ENCODE results near the gene ROBO1.
"Not testable (repeated sequence)": the region's sequence is repeated elsewhere in the genome, so short reads cannot be mapped to it uniquely, and the experiment has no call there.

ROBO1 gene

GRCh38 chr3:79236496-79236895 is 531.3 kb downstream of the ROBO1 start:
- DNase-seq (ENCODE audit: low spot score) = no peak

- DNase-seq (ENCODE audit: low spot score) = no peak
Measured at GRCh38 chr3:79233431-79234060, 534.3 kb downstream of the ROBO1 start.

- no peak for DNase-seq (ENCODE audit: low spot score)
Measured at GRCh38 chr3:79230266-79230665, 537.5 kb downstream of the ROBO1 start.

GRCh38 chr3:79217096-79217495 is 550.7 kb downstream of the ROBO1 start:
- no peak for DNase-seq (ENCODE audit: low spot score)

- DNase-seq (ENCODE audit: low spot score) = no peak
Measured at GRCh38 chr3:79215286-79215685, 552.5 kb downstream of the ROBO1 start.

DNA sequence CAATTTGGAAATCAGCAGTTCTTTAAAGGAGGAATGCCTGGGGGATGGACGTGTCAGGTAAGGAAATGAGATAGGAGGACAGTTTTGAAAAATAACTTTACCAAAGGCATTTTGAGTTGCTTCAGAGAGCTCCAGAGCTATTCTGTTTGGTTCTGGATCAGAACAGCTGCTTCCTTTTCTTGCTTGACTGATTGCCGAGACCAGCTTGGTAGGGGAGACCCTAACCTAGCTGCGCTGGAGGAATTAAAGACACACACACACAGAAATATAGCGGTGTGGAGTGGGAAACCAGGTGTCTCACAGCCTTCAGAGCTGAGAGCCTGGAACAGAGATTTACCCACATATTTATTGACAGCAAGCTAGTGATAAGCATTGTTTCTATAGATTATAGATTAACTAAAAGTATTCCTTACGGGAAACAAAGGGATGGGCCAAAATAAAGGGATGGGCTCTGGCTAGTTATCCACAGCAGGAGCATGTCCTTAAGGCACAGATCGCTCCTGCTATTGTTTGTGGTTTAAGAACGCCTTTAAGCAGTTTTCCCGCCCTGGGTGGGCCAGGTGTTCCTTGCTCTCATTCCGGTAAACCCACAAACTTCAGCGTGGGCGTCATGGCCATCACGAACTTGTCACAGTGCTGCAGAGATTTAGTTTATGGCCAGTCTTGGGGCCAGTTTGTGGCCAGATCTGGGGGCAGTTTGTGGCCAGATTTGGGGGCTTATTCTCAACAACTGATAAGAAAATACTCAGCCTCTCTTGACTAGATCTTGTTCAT is 556.0 kb downstream of the ROBO1 start:
- no peak for DNase-seq (ENCODE audit: low spot score)

DNA sequence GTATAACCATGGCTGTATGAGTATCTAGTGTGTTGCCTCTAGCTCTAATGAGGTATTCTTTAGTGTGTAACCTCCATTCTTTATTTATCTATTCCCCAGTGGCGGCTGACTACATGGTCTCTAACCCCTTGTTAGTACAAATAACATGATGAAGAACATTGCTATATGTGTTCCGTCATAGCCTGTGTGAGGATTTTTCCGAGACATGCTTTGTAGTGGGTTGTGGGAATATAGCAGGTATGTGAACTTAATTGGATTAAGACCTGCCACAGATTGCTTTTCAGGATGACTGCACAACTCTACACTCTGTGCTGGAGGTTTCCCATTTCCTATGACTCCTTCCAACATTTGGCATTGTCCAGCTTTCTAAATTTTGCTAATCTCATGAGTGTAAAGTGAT is 563.4 kb downstream of the ROBO1 start:
- no peak for DNase-seq (ENCODE audit: low spot score)

GRCh38 chr3:79203144-79203519 is 564.7 kb downstream of the ROBO1 start:
- no peak for DNase-seq (ENCODE audit: low spot score)

GRCh38 chr3:79202471-79203143 is 565.2 kb downstream of the ROBO1 start:
- no peak for DNase-seq (ENCODE audit: low spot score)

- DNase-seq (ENCODE audit: low spot score) = no peak
Measured at GRCh38 chr3:79200456-79200855, 567.3 kb downstream of the ROBO1 start.

DNA sequence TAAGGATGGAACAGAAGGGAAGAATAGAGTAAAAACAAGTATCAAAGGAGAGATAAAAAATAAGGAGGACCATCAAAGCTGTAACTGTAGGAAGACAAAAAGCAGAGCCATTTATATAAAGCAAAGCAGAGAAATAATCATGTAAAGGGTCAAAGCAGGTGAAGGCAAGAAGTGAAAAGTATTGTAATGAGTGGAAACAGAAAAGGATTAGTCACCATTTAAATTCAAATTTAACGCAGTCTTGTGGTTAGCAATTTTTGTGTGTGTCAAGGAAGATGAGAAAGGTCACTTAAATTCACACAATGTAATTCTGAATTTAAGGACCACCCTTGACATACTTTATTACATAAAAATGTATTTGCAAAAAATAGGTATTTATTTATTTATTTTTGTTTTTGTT is 567.8 kb downstream of the ROBO1 start:
- no peak for DNase-seq (ENCODE audit: low spot score)

DNA sequence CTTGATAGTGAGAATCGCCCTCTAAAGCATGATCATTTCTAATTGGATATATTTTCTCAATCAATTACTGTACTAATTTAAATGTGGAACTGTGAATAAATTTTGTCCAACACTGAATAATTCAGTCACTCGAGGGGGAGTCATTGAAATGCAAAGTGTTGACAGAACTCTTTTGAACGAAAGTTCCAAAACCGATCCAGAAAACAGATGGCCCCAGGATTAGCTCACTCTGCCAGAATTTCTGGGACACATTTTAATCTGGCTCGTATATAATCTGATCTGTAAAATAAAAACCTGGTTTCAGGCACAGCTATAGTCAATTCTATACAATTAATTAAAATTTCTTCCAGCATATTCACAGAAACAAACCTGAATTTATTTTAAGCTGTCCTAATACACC is 580.4 kb downstream of the ROBO1 start:
- no peak for DNase-seq (ENCODE audit: low spot score)

- no peak for DNase-seq (ENCODE audit: low spot score)
Measured at GRCh38 chr3:79184251-79184650, 583.5 kb downstream of the ROBO1 start.

- DNase-seq (ENCODE audit: low spot score) = no peak
Measured at GRCh38 chr3:79183496-79183895, 584.3 kb downstream of the ROBO1 start.

GRCh38 chr3:79178471-79179180 is 589.2 kb downstream of the ROBO1 start:
- DNase-seq (ENCODE audit: low spot score) = no peak

GRCh38 chr3:79175870-79176269 is 591.9 kb downstream of the ROBO1 start:
- no peak for DNase-seq (ENCODE audit: low spot score)

DNA sequence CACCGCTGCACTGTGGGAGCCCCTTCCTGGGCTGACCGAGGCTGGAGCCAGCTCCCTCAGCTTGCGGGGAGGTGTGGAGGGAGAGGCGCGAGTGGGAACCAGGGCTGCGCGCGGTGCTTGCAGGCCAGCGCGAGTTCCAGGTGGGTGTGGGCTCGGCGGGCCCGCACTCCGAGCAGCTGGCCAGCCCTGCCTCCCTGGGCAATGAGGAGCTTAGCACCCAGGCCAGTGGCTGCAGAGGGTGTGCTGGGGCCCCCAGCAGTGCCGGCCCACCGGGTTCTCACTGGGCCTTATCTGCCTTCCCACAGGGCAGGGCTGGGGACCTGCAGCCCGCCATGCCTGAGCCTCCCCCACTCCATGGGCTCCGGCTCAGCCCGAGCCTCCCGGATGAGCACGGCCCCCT is 594.5 kb downstream of the ROBO1 start:
- not testable (repeated sequence) for DNase-seq (ENCODE audit: low spot score)

DNA sequence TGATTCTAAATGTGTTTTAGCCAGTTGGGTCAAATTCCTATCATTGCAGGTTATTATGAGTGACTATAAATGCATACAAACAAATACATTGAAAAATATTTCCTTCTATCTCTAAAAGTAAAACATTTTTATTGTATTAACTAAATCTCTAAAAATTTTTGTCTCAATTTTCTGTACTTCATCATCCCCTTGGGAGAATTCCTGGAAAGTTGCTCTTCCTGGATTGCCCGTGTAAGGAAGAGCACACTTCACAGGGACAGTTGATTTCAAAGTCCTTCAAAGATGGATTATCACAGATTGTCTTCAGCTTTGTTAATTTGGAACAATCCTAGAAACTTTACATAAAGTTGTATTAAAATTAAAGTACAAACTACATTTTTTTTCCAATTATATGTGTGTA is 595.6 kb downstream of the ROBO1 start:
- no peak for DNase-seq (ENCODE audit: low spot score)

DNA sequence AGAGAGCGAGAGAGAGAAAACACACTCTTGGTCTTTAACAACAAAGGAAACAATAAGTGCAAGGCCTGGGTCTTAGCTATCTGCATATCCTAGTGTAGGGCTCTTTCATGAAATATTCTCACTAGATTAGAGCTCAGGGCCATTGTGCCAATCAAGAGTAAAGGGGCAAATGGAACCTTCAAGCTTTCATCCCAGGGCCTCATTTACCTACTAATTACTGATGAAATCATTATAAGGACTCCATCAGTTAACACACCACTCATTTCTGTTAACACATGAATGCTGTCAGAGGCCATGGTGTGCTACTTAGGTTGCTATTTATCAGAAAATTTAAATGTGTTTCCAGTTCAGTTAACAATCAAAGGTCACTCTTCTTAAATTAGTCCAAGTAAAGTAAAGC is 597.8 kb downstream of the ROBO1 start:
- DNase-seq (ENCODE audit: low spot score) = no peak

DNA sequence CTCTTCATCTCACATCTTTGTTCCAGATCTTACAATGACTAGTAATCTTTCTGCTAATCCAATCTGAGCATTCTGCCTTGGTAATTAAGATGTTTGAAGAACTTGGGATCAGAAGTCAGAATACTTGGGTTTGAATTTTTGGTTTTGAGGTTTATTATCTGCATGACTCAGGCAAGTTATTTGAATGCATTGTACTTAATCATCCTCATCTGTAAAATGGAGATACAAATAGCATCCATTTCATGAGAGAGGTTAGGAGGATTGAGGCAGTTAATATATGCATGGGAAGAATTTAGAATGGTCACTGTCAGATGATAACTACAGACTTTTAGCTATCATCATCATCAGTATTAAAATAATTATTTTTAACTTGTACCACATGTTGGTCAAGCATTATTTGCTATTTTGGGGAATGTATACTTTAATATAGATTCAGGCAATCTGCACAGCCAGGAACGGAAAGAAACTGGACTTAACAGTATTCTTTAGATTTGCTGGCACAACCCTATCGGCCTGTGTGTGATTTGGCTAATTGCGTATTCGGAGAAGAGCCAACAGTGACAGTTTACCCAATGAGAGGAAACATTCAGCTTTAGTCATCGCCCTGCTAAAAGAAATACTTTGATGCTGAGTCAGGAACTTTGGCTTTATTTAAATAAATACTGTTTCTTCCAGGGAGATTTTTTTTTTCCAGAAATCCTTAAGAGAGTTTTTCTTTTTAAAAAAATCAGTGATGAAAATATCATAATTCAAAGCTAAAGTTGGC is 600.0 kb downstream of the ROBO1 start:
- DNase-seq (ENCODE audit: low spot score) = no peak

DNA sequence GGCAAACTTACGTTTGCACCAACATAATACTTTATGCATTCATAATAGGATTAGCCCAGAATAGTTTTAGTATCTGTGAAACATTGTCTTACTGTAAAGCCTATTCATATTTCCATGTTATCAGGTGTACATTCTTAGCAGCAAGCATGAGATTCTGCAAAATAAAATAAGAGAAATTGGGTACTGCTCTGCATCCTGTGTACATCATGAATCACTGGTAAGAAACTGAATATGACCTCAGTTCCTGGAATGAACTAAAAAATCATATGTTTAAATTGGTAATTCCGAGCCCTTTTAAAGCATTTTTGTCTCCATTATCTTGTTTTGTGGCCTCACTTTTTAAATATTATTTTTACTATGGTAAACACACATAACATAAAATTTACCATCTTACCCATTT is 605.1 kb downstream of the ROBO1 start:
- no peak for DNase-seq (ENCODE audit: low spot score)

DNA sequence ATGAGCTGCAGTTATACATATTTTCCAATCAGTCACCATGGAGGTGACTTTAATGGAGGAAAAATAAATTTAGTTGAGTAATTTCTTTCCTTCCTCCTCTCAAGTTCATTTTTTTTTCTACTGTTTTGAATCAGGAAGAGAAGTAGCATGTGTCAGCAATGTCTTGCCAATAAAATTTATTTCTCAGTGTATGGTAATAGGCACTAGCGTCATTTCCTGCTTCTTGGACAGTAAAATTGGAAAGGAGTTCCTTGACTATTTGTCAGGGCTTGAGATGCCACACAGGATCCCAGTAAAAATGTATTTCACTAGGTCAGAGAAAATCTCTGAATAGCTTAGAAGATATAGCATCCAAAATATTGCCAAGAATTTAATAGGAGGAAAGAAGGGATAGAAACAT is 605.9 kb downstream of the ROBO1 start:
- no peak for DNase-seq (ENCODE audit: low spot score)

Measured in NAMALWA (cell line).